HG03520 (cell line): Measurements from ENCODE around the gene ASPHD1.
"Not testable (repeated sequence)": the region's sequence is repeated elsewhere in the genome, so short reads cannot be mapped to it uniquely, and the experiment has no call there.

Experiments
- ATAC-seq: cut with Tn5 transposase; IDR thresholded peaks from one replicate; pipeline ENCODE4 v1.9.1; 2021; ENCODE audit warnings: mild to moderate bottlenecking, moderate library complexity; ENCODE audit not compliant: unreplicated experiment

ASPHD1 gene

DNA sequence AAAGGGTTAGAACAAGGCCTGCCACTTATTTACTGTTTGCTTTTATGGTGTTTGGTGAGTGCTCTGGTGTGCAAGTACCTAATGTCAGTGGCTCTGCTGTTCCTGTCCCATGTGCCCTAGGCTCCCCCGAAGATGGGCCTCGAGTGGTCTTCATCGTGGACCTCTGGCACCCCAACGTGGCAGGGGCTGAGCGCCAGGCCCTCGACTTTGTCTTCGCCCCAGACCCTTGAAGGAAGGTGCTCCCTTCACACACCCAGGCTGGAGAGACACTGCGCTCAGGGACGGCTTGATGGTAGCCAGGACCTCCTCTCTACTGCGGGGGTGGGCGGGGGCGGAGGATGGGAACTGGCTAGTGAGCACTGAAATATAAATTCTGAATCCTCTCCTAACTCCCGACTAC is 5.4 kb downstream of the ASPHD1 start:
- ATAC-seq, result no peak

DNA sequence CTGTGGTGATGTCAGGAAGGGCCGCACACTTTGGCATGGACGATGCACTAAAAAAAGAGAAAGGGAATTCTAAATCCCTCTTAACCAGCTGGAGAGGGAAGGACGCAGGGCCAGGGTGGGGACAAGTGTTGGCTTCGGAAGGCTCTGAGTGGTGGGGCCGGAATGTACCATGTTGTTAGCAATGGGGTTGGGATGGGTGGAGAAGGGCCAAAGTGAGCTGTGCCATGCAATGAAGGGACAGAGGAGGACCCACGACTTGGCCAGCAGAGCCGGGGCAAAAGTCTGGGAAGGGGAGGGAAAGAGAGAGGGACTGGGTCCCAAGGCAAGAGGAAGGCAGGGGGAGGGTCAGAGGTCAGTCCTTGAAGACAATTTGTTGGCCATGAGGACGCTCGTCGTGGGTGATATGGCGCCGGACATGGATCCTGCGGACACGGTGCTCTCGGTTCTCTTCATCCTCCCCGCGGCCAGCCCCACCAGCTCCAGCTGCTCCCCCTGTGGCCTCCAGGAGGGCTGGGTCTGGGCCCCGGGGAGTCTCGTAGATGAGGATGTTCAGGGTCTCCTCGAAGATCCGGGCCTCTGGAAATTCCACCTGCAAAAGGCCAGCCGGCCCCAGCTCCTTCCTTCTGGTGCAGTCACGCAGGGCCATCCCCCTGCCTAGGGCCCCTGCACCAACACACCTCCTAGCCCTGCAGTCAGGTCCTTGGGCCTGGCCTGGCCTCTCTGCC is 6.4 kb downstream of the ASPHD1 start:
- ATAC-seq, result no peak

DNA sequence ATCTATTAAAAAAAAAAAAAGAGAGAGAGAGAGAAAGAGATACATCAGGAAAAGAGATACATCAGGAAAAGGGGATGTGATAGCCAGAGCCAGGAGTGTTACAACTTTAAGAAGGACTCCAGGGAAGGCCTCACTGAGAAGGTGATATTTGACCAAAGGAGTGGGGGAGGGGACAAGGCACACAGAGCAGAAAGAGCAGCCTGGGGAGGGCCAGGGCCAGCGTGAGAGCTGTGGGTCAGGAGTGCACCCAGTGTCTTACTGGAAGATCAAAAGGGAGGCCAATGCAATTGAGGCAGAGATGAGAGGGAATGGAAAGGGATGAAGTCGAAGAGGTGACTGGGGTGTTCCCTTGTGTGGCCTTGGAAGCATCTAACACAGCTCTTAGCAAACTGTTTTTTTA is 7.7 kb downstream of the ASPHD1 start:
- ATAC-seq, result no peak

DNA sequence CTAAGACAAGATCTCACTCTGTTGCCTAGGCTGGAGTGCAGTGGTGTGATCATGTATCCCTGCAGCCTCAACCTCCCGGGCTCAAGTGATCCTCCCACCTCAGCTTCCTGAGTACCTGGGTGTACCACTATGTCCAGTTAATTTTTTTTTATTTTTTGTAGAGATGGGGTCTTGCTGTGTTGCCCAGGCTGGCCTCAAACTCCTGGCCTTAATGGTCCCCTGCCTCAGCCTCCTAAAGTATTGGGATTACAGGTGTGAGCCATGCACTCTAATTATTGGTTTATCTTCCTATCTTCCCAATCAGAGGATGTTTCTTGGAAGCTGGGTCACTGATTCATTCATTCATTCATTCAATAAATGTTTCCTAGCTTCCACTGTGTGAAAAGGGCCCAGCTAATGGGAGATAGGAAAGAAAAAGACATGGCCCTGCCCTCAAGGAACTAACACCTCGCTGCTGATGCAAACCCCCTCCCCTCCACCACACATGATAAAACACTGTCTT is 8.5 kb downstream of the ASPHD1 start:
- no peak for ATAC-seq

- ATAC-seq, result no peak
Observed at GRCh38 chr16:29909391-29909790, 9.1 kb downstream of the ASPHD1 start.

DNA sequence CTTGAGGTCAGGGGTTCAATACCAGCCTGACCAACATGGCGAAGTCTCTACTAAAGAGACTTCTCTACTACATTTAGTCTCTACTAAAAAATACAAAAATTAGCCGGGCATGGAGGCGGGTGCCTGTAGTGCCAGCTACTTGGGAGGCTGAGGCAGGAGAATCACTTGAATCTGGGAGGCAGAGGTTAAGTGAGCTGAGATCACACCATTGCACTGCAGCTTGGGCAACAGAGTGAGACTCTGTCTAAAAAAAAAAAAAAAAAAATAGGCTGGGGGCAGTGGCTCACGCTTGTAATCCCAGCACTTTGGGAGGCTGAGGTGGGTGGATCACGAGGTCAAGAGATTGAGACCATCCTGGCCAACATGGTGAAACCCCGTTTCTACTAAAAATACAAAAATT is 9.6 kb downstream of the ASPHD1 start:
- ATAC-seq, result not testable (repeated sequence)

- ATAC-seq, result no peak
Observed at GRCh38 chr16:29910819-29911675, 10.8 kb downstream of the ASPHD1 start.

DNA sequence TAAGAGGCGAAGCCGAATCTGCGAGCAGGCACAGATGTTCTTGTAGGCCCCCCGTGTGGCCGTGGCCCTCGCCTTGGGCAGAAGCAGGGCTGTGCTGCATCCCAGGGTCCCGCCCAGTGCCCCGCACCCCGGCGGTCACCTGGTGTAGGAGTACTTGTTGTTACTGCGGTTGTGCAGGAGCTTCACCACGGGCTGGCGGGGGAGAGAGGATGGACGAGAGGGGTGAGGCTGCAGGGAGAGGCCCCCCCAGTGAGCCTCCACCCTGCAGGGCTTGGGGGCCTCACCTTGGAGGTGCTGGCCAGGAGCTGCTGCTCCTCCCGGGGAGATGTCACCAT is 11.4 kb downstream of the ASPHD1 start:
- no peak for ATAC-seq

GRCh38 chr16:29912087-29912486 is 11.8 kb downstream of the ASPHD1 start:
- no peak for ATAC-seq

DNA sequence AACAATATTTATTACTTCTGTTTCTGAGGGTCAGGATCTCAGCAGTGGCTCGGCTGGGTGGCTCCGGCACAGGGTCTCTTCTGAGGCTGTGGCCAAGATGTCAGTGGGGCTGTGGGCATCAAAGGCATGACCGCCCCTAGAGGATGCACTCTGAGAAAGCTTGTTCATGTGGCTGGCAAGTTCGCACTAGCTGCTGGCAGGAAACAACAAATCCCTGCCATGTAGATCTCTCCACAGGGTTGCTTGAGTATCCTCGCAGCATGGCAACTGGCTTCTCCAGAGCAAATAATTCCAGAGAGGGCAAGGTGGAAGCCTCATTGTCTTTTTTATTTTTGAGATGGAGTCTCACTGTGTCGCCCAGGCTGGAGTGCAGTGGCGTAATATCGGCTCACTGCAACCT is 13.2 kb downstream of the ASPHD1 start:
- ATAC-seq, result no peak

DNA sequence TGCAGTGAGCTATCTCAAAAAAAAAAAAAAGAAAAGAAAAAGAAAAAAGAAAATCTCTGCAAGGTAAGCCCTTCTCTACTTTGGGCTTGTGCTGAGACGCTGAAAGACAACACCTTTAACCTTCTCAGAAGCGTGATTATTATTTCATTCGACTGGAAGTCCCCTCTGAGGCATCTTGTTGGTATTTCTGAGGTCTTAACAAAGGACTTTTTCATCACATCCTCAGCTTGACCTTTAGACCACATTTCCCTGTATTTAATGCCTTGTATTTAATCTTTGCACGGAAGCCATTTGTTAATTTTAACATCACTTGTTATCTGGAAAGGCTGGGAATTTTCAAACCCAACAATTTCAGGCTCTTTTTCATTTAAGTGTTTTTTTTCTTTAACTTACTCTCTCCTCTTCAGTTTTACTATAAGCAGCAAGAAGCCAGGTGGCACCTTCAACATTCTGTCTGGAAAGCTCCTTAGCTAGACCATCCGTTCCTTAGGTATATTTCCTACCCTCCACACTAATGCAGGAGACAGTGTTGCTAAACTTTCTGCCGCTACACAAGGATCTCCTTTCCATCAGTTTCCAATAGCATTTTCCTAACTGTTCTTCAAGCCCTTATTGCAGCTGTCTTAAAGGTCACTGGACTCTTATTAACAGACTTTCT is 15.4 kb downstream of the ASPHD1 start:
- ATAC-seq, result no peak

- ATAC-seq, result no peak
Observed at GRCh38 chr16:29916979-29917378, 16.7 kb downstream of the ASPHD1 start.

DNA sequence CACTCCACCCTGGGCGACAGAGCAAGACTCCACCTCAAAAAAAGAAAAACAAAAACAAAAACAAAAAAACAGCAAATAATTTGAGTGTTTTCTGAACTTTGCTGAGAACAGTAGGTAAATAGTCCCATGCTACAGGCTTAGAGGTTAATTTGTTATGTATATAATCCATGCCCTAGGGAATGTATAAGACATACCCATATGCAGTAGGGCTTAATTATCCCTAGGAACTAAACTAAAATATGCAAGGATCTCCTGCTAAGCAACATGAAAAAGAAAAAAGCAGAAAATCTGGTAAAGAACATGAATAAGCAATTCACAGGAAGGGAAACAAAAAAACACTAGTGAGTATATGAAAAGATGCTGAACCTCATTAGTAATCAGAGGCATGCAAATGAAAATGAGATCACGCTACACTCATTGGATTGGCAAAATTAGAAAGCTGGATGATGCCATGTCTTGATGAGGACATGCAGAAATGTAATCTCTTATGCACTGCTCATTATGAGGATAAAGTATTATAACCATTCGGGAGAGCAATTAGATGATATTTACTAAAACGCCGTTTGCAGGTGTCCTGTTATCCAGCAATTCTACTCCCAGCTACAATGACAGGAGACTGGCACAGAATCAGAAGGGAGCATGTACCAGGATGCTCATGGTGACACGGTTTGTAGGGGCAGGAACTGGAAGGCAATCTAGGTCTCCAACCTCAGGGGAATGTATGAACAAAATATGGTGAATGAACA is 20.2 kb downstream of the ASPHD1 start:
- ATAC-seq, result no peak

- no peak for ATAC-seq
Observed at GRCh38 chr16:29921034-29921385, 20.7 kb downstream of the ASPHD1 start.

DNA sequence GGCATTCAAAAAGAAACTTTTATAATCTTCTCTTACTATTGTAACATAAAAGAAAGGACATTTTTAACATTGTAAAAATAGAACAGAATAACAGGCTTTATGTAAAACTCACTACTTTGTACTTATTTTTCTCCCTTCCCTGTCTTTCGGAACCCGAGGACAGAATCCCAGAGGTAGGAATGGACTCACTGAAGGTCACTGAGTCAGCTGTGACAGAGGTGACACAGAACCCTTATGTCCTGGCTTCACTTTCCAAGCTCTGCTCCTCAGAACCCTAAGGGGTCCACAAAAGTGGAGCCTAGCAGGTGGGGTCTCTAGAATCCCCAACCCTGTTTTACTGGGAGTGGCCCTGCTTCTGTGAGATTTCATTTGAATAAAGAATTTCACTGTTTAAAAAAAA is 22.0 kb downstream of the ASPHD1 start:
- no peak for ATAC-seq

GRCh38 chr16:29922986-29923501 is 22.8 kb downstream of the ASPHD1 start:
- ATAC-seq, result no peak

- no peak for ATAC-seq
Observed at GRCh38 chr16:29925105-29925756, 24.9 kb downstream of the ASPHD1 start.

DNA sequence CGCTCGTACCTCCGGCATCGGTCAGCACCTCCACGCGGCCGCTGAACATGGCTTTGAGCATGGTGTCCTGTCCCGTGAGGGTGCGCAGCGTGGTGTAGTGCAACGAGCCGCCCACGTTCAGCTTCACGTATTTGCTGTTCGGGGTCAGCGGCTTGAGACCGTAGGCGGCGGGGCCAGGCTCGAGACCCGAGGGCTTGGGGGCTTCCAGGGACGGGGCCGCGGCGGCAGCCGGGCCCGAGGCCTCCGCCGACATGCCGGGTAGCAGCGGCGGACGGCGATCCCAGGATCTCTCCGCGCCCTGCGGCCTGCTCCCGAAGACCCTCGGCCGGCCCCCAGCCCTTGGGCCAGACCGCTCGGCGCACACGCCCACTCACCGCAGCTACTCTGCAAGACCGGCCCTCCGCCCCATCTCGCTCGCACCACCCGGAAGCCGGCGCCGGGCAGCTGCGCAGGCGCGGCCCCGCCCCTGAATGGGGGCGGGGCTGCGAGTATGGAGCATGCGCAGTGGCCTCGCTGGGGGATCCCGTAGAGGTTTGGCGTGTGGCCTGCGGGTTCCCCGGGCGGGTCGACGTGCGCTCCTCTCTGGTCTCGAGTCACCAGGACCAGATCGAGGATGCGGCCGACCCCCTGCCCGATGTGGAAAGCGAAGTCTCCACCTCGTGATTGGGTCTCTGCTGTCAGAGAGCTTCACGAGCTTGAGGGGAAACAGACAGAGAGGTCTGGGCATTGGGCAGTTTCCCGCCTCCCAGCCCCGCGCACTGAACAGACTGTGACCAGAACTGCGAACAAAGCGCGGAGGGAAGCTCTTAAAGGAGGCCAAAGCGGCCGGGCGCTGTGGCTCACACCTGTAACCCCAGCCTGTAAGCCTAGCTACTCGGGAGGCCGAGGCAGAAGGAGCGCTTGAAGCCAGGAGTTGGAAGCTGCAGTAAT is 25.8 kb downstream of the ASPHD1 start, which contains the start of gene KCTD13:
TSS of gene KCTD13 (minus strand) at position 446 of the 930 bp plus-strand sequence. CDS start at position 253, 193 bp downstream.
- ATAC-seq, result peak; percentile 84

- no peak for ATAC-seq
Observed at GRCh38 chr16:29926711-29927052, 26.4 kb downstream of the ASPHD1 start.
